NCI-H1694 (cell line): ENCODE data around the gene OR6P1.

Source experiments
- DNase-seq: peaks from one replicate; lab custom pipeline; 2025; lab: John Stamatoyannopoulos, UW

OR6P1 gene, protein sequence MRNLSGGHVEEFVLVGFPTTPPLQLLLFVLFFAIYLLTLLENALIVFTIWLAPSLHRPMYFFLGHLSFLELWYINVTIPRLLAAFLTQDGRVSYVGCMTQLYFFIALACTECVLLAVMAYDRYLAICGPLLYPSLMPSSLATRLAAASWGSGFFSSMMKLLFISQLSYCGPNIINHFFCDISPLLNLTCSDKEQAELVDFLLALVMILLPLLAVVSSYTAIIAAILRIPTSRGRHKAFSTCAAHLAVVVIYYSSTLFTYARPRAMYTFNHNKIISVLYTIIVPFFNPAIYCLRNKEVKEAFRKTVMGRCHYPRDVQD

GRCh38 chr1:158570480-158570879 is at the start of gene OR6P1:
OR6P1 (minus strand) TSS chr1:158570580; CDS start chr1:158563604, 6,976 bp downstream.
- DNase-seq: no peak

GRCh38 chr1:158613764-158614163 is 43.4 kb upstream of the OR6P1 start:
- no peak for DNase-seq

DNA sequence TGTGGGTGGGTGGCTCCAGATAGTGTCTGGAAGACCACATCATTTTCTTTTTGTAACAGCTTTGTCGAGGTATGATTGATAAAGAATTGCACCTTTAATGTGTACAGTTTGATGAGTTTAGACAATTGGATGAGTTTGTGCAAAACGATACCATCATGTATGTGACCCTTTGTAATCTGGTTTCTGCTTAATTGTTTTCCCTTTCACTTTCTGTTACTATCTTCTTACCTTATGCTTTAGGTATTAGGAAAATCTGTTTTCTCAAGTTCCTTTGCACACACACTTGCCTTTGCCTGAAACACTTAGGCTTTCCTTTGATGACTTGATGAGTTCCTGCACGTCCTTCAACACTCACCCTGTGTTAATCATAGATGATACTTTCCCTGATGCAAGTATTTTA is 41.5 kb upstream of the OR6P1 start:
- no peak for DNase-seq

DNA sequence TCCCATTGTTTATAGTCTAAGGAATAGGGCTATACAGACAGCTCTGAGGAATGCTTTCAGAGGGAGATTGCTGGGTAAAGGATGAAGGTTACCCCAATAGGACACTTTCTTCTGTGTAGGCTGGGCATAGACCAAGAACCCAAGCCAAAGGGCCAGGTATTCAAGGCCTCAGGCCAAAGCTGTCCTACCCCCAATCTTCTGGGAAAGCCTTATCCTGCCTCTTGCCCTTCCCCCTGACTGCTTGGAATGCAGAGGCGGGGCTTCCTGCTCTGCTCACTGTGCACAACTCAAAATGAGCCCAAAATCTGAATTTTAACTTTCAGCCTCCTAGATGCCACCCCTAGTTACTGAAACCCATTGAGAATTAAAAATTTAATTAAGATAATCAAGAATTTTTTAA is 36.9 kb upstream of the OR6P1 start:
- DNase-seq: no peak

DNA sequence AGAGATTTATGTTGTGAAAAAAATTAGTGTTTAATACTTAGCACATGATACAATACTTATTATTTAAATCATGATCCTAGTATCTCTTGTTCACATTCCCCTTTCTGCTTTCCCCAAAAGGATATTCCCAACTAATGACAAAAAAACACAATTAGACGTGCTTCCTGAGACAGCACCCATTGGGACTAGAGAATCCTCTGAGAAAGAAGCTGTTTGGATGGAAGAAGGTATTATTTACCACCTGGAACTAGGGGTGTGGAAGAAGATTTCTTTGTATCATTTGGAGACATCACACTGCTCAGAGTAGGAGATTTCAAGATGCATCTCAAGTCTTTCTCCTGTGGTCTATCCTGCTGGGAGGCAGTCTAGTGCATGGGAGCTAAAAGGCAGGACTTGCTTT is 34.6 kb upstream of the OR6P1 start, which contains the start of gene OR10Z1:
Gene OR10Z1 (plus strand): TSS at position 301 of the 400 bp plus-strand sequence. CDS start 1,171 bp downstream, outside the sequence.
- DNase-seq: no peak

DNA sequence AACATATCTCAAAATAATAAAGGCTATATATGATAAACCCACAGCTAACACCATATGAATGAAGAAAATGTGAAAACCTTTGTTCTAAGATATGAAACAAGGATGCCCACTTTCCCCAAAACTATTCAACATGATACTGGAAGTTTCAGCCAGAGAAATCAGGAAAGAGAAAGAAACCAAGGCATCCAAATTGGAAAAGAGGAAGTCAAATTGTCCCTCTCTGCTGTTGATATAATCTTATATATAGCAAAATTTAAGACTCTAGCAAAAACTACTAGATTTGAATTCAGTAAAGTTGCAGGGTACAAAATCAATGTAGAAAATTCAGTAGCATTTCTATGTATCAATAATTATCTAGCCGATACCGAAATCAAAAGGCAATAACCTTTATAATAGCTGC is 30.4 kb upstream of the OR6P1 start:
- no peak for DNase-seq

DNA sequence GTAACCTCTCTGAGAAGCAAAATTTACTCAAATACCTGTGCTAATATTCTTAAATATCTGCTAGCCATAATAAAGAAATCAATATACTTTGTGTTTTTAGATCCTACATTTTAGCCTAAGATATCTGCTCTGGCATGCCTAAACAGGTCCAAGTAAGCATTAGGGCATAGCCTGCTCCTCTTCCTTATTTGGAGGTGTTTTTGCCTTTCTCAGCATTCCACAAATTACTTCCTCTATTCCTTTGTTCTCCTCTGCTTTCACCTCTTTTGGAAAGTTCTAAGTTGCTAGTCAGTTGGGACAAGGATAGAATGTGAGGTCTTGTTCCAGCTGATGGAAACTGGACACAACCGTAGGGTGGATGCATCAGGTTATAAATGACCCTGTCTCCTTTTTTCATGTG is 16.6 kb upstream of the OR6P1 start:
- DNase-seq: no peak

DNA sequence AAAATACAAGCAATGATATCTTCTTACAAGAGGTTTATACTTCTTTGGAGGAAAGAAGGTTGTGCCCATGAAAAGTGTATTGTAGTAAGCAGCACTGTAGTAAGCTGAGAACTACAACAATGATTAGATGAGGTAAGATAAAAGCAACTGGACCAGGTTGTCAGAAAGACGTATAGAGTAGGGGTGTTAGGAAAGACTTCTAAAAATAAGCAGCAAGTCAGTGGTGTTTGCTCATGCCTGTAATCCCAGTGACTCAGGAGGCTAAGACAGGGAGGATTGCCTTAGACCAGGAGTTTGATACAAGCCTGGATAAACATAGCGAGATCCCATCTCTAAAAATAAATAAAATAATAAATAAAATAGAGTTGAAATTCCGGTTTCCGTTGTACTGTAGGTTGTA is 13.6 kb upstream of the OR6P1 start:
- no peak for DNase-seq

GRCh38 chr1:158579733-158580132 is 9.4 kb upstream of the OR6P1 start, which contains the start of gene OR10X1:
OR10X1 (minus strand) TSS chr1:158579899; CDS start chr1:158579899, 0 bp downstream.
- no peak for DNase-seq

DNA sequence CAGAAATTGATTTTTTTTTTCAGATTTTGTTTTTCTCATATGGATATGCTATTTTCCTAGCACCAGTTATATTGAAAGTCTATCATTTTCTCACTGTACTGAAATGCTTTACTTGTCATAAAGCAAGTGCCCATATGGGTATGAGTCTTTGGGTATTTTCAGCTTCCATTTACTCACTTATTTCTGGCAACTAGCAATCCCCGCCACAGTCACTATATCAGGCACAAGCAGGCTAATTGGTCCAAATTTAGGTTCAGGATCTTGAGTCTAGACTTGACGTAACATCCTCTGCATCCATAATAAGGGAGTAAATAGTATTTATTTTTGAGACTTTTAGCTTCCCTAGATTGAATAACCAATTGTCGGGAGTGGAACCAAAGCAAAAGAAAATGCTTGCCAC is 7.2 kb upstream of the OR6P1 start:
- no peak for DNase-seq

DNA sequence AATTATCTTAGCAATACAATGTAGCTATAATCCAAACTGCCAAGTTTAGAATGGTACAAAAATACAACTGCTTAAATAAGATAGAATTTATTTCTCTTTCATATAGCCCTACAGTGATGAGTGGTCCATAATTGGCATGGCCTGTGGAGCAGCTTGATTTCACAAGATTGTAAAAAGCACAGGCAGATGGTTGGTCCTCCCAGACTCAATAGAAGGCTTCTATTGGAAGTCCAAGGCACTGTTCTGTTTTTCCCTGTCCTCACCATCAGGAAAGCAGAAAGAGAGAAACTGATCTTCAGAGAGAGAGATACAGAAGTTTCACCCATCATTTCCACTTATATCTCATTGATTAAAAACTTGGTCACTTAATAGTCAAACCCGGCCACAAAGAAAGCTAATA is 1.8 kb upstream of the OR6P1 start:
- no peak for DNase-seq

DNA sequence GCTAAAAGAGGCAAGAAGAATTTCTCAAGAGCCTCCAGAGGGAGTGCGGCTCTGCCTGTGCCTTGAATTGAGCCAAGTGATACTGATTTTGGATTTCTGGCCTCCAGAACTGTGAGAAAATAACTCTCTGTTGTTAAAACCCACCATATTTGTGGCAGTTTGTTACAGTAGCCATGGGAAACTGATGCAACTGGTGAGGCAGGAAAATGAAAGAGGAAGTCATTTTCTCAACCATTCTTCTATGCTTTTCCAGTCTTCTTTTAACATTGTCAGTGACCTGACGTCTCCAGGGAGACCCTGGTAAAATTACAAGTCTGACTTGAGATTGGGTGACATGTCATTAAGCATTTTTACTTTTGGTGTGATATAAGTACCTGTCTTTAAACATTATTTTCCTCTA is 5.8 kb downstream of the OR6P1 start:
- DNase-seq: no peak

GRCh38 chr1:158563853-158564252 is 6.5 kb downstream of the OR6P1 start:
- no peak for DNase-seq

- no peak for DNase-seq
Measured at GRCh38 chr1:158559696-158560095, 10.7 kb downstream of the OR6P1 start.

- no peak for DNase-seq
Measured at GRCh38 chr1:158554352-158554751, 16.0 kb downstream of the OR6P1 start, which contains the start of gene OR6Y1. OR6Y1 (minus strand) TSS chr1:158554405; CDS start chr1:158548105, 6,300 bp downstream.

- no peak for DNase-seq
Measured at GRCh38 chr1:158552296-158552695, 18.1 kb downstream of the OR6P1 start.

DNA sequence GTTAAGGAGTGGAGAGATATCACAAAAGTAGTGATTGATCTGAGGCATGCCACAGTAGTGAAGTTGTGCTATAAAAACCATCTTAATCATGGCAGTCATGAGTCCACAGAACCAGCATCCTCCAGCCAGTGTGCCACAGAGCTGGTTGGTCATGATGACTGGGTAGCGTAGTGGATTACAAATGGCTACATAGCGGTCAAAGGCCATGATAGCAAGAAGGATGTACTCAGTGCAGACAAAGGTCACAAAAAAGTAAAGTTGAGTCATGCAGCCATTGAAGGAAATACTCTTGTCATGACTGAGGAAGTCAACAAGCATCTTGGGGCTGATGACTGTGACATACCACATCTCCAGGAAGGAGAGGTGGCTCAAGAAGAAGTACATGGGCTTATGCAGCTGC is 22.8 kb downstream of the OR6P1 start:
- DNase-seq: no peak

GRCh38 chr1:158537609-158538008 is 32.8 kb downstream of the OR6P1 start:
- no peak for DNase-seq

- no peak for DNase-seq
Measured at GRCh38 chr1:158534496-158534895, 35.9 kb downstream of the OR6P1 start.

- no peak for DNase-seq
Measured at GRCh38 chr1:158527190-158527815, 43.1 kb downstream of the OR6P1 start.

DNA sequence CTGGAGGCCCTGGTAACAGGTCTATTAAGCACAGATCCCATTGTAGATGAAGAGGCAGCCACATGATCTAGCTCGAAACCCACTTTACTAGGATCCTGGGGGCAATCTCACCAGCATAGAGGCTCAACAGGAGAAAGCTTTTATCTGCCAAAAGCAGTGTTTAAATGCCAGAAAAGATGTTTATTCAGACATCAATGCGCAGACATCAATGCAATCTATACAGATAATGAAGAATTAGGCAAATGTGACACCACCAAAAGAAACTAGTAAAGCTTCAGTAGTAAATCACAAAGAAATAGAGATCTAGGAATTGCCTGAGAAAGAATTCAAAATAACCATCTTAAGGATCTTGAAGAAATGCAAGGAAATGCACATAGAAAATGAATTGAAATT is 48.7 kb downstream of the OR6P1 start:
- no peak for DNase-seq

DNA sequence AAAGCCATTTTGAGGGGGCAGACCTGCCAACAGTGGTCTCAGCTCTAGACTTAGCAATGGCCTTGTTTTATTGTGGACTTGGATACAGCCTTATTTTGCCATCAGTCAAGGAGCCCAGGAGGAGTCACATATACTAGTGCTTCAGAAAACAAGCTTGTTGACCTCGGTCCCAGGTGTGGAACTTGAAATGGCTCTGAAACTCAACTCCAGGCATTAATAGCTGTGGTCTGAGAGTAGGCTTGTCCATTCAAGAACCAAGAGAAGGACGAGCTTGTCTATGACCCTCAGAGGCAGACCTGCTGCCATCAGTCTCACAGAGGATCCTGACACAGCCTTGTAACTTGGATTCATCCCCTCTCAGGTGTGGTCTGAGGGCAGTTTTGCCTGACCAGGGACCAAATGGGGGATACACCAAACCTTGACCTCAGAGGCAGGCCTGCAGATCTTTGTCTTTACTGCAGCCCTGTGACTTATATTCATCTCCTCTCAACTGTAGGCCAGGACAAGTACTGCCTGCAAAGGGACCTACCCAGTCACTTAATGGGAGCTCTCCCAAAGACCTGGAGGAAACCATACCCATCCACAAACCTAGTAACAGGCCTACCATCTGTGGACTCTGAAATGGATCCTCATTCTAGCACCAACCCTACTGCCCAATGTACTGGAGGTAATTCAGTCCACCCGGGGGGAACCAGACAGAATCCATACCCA is 49.3 kb downstream of the OR6P1 start:
- DNase-seq: no peak

DNA sequence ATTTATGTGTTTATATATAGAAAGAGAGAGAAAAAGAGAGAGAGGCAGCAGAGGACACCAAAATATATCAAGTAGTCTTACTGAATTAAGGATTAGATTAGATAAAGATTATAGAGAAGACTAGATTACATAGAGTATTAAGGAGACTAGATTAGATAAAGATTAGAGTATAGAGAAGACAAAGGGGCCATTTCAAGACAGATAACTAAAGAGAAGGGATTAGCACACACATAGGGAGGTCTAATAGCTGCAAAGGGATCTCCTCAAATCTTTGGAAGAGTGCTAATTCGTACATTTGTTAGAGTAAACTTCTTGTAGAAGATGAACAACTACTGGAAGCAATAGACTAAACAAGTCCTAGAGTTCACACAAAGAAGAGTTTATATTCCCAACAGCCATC is 50.4 kb downstream of the OR6P1 start:
- DNase-seq: no peak
